Measurements from ENCODE around the gene NUDT17. TPM values are rescaled to one million over a fixed set of nuclear protein-coding genes. Genes with fewer than 3 reads are reported as not detected.

NUDT17 gene
- total and polyA plus RNA-seq, 9 of the 15 experiments (the other 6 are each of a cell fraction or from before 2014, with no cell fraction given) = 2.1 to 10.0 (median 6.1) TPM

DNA sequence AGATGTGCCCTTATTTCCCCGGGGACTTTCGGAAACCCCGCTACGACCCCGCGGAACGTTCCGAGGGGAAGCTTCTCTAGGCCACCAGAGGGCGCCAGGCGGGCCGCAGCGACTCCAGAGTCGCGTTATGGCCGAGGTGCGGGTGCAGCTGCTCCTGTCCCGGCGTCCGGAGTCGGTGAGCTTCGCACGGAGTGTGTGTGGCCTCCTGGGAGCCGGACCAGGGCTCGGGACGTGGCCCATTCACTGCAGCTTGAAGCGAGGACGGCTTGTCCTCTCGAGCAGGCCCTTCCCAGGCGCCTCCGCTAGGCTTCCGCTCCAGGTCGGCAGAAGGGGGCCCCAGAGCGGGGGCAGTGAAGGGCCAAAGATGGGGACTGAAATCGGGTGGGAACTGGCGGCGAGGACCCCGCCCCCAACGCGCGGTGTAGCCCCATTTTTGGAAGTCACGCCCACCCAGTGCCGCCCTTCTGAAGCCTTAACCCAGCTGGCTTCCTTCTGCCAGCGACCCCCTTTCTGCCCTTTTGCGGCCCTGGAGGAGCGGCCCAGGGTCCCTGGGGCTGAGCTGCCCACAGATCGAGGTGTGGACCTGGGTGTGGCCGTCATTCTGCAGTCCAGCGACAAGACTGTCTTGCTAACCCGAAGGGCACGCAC is at the start of gene NUDT17 (continued):
- TF ChIP-seq, protein P1, sequence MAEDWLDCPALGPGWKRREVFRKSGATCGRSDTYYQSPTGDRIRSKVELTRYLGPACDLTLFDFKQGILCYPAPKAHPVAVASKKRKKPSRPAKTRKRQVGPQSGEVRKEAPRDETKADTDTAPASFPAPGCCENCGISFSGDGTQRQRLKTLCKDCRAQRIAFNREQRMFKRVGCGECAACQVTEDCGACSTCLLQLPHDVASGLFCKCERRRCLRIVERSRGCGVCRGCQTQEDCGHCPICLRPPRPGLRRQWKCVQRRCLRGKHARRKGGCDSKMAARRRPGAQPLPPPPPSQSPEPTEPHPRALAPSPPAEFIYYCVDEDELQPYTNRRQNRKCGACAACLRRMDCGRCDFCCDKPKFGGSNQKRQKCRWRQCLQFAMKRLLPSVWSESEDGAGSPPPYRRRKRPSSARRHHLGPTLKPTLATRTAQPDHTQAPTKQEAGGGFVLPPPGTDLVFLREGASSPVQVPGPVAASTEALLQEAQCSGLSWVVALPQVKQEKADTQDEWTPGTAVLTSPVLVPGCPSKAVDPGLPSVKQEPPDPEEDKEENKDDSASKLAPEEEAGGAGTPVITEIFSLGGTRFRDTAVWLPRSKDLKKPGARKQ (CRISPR knock-in tag; IDR thresholded peaks at IDR 0.05) = no peak
- TF ChIP-seq ZNF133 (CRISPR knock-in tag; IDR thresholded peaks at IDR 0.05) (no peak), FOXJ3 (CRISPR knock-in tag; IDR thresholded peaks at IDR 0.05) (no peak), IFI16 (CRISPR knock-in tag; IDR thresholded peaks at IDR 0.05) (no peak), PCBP1 (IDR thresholded peaks at IDR 0.05; ENCODE audit: low read depth, low read length, poor library complexity, severe bottlenecking) (peak; percentile 45), NCOA2 (IDR thresholded peaks at IDR 0.05; ENCODE audit: partially characterized antibody in 2 of 2) (no peak), CBFB (CRISPR knock-in tag; IDR thresholded peaks at IDR 0.05) (no peak), HDAC1 (IDR thresholded peaks at IDR 0.05) (no peak; a peak in 1 of 4 replicates), SIN3A (IDR thresholded peaks at IDR 0.05; ENCODE audit: borderline replicate concordance in 2 of 2, control insufficient read depth in 1 of 2, low read depth in 2 of 2, low read length in 2 of 2) (peak in 1 of 2 experiments; percentile 39; a peak in 1 of 4 replicates), SREBF1 (IDR thresholded peaks at IDR 0.05; ENCODE audit: borderline replicate concordance, low read depth, low read length) (no peak), MECOM (CRISPR knock-in tag; IDR thresholded peaks at IDR 0.05) (no peak), ZNF695 (CRISPR knock-in tag; IDR thresholded peaks at IDR 0.05) (no peak), BCOR (IDR thresholded peaks at IDR 0.05) (peak; percentile 31; the same call in 1 of the 2 replicates), PPARD (CRISPR knock-in tag; IDR thresholded peaks at IDR 0.05) (no peak), CXXC5 (CRISPR knock-in tag; IDR thresholded peaks at IDR 0.05) (peak; percentile 94)
- TF ChIP-seq, protein P2, sequence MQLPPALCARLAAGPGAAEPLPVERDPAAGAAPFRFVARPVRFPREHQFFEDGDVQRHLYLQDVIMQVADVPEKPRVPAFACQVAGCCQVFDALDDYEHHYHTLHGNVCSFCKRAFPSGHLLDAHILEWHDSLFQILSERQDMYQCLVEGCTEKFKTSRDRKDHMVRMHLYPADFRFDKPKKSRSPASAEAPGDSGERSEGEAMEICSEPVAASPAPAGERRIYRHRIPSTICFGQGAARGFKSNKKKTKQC (CRISPR knock-in tag; IDR thresholded peaks at IDR 0.05) = peak; percentile 51; the same call in 1 of the 2 replicates
- TF ChIP-seq, protein P3, sequence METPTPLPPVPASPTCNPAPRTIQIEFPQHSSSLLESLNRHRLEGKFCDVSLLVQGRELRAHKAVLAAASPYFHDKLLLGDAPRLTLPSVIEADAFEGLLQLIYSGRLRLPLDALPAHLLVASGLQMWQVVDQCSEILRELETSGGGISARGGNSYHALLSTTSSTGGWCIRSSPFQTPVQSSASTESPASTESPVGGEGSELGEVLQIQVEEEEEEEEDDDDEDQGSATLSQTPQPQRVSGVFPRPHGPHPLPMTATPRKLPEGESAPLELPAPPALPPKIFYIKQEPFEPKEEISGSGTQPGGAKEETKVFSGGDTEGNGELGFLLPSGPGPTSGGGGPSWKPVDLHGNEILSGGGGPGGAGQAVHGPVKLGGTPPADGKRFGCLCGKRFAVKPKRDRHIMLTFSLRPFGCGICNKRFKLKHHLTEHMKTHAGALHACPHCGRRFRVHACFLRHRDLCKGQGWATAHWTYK (CRISPR knock-in tag; IDR thresholded peaks at IDR 0.05) = 0 out of 2 replicates have a peak, but pooled peaks have one; percentile 33
- TF ChIP-seq, protein P4, sequence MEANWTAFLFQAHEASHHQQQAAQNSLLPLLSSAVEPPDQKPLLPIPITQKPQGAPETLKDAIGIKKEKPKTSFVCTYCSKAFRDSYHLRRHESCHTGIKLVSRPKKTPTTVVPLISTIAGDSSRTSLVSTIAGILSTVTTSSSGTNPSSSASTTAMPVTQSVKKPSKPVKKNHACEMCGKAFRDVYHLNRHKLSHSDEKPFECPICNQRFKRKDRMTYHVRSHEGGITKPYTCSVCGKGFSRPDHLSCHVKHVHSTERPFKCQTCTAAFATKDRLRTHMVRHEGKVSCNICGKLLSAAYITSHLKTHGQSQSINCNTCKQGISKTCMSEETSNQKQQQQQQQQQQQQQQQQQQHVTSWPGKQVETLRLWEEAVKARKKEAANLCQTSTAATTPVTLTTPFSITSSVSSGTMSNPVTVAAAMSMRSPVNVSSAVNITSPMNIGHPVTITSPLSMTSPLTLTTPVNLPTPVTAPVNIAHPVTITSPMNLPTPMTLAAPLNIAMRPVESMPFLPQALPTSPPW (CRISPR knock-in tag; IDR thresholded peaks at IDR 0.05) = no peak; the same call in none of the 2 replicates
- TF ChIP-seq, protein P5, sequence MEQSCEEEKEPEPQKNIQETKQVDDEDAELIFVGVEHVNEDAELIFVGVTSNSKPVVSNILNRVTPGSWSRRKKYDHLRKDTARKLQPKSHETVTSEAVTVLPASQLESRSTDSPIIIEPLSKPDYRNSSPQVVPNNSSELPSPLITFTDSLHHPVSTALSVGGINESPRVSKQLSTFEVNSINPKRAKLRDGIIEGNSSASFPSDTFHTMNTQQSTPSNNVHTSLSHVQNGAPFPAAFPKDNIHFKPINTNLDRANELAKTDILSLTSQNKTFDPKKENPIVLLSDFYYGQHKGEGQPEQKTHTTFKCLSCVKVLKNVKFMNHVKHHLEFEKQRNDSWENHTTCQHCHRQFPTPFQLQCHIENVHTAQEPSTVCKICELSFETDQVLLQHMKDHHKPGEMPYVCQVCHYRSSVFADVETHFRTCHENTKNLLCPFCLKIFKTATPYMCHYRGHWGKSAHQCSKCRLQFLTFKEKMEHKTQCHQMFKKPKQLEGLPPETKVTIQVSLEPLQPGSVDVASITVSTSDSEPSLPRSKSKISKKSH (CRISPR knock-in tag; IDR thresholded peaks at IDR 0.05) = no peak
- TF ChIP-seq, protein P6, sequence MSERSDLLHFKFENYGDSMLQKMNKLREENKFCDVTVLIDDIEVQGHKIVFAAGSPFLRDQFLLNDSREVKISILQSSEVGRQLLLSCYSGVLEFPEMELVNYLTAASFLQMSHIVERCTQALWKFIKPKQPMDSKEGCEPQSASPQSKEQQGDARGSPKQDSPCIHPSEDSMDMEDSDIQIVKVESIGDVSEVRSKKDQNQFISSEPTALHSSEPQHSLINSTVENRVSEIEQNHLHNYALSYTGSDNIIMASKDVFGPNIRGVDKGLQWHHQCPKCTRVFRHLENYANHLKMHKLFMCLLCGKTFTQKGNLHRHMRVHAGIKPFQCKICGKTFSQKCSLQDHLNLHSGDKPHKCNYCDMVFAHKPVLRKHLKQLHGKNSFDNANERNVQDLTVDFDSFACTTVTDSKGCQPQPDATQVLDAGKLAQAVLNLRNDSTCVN (CRISPR knock-in tag; IDR thresholded peaks at IDR 0.05) = no peak
